Non-pigmented ciliary epithelial cell (primary cell): ENCODE data around the gene DUOXA2.
"Not testable (repeated sequence)": the region's sequence is repeated elsewhere in the genome, so short reads cannot be mapped to it uniquely, and the experiment has no call there.

Experiments used
- DNase-seq: peaks from one replicate; pipeline ENCODE4 v3.0.0-alpha.2; 2010; ENCODE audit warnings: low read depth

The DUOXA2 gene

GRCh38 chr15:45114076-45114750, at the start of gene DUOXA2, which contains the start of gene DUOX2:
DUOXA2 (plus strand) TSS chr15:45114326; CDS start chr15:45114606, 280 bp downstream.
DUOX2 (minus strand) TSS chr15:45114172; CDS start chr15:45113411, 761 bp downstream.
- DNase-seq, result no peak

- peak; percentile 9 for DNase-seq
These were observed 49.7 kb upstream of the DUOXA2 start for GRCh38 chr15:45064386-45064785.

GRCh38 chr15:45069942-45070360, 44.2 kb upstream of the DUOXA2 start:
- not testable (repeated sequence) for DNase-seq

- not testable (repeated sequence) for DNase-seq
These were observed 40.5 kb upstream of the DUOXA2 start for GRCh38 chr15:45073602-45074001.

GRCh38 chr15:45075440-45076320, 38.4 kb upstream of the DUOXA2 start:
- DNase-seq, result not testable (repeated sequence)

- DNase-seq, result not testable (repeated sequence)
These were observed 36.7 kb upstream of the DUOXA2 start for GRCh38 chr15:45077391-45077790.

- DNase-seq, result not testable (repeated sequence)
These were observed 34.9 kb upstream of the DUOXA2 start for GRCh38 chr15:45079201-45079600.

- DNase-seq, result not testable (repeated sequence)
These were observed 34.4 kb upstream of the DUOXA2 start for GRCh38 chr15:45079628-45080246.

GRCh38 chr15:45080593-45080992, 33.5 kb upstream of the DUOXA2 start:
- not testable (repeated sequence) for DNase-seq

GRCh38 chr15:45082412-45082811, 31.7 kb upstream of the DUOXA2 start:
- not testable (repeated sequence) for DNase-seq

GRCh38 chr15:45083223-45083622, 30.9 kb upstream of the DUOXA2 start:
- no peak for DNase-seq

- no peak for DNase-seq
These were observed 30.0 kb upstream of the DUOXA2 start for GRCh38 chr15:45084163-45084562.

GRCh38 chr15:45087513-45087912, 26.6 kb upstream of the DUOXA2 start:
- no peak for DNase-seq

- DNase-seq, result no peak
These were observed 25.1 kb upstream of the DUOXA2 start for GRCh38 chr15:45088801-45089711.

- no peak for DNase-seq
These were observed 24.3 kb upstream of the DUOXA2 start for GRCh38 chr15:45089712-45090373.

GRCh38 chr15:45091161-45091560, 23.0 kb upstream of the DUOXA2 start:
- DNase-seq, result peak; percentile 6

GRCh38 chr15:45091576-45091975, 22.6 kb upstream of the DUOXA2 start:
- no peak for DNase-seq

GRCh38 chr15:45093013-45093412, 21.1 kb upstream of the DUOXA2 start:
- no peak for DNase-seq

GRCh38 chr15:45093622-45094357, 20.3 kb upstream of the DUOXA2 start:
- DNase-seq, result no peak

- DNase-seq, result no peak
These were observed 19.8 kb upstream of the DUOXA2 start for GRCh38 chr15:45094358-45094730.
